Testis (tissue), 3 donors: ENCODE measurements around the gene LHCGR. TPM values are rescaled to one million over a fixed set of nuclear protein-coding genes. Genes with fewer than 3 reads are reported as not detected.
"Not testable (repeated sequence)": the region's sequence is repeated elsewhere in the genome, so short reads cannot be mapped to it uniquely, and the experiment has no call there.

Experiments used
- DNase-seq: peaks from one replicate; pipeline ENCODE4 v3.0.0-alpha.2; 2019
- H3K27ac ChIP-seq, 2 donors: fragments of 200-600 bp; sonication (generic); one replicate each; pipeline ENCODE4 v1.5.1; 2019
- H3K27me3 ChIP-seq: fragments of 200-600 bp; sonication (generic); one replicate; pipeline ENCODE4 v1.5.1; 2019
- H3K36me3 ChIP-seq: fragments of 200-600 bp; sonication (generic); one replicate; pipeline ENCODE4 v1.5.1; 2017; ENCODE audit warnings: low read depth; ENCODE audit errors: missing control alignments
- H3K4me1 ChIP-seq: fragments of 200-600 bp; sonication (generic); one replicate; pipeline ENCODE4 v1.5.1; 2019
- H3K4me3 ChIP-seq, 2 donors: fragments of 200-600 bp; sonication (generic); one replicate each; pipeline ENCODE4 v1.5.1; 2017 to 2019
- H3K9me3 ChIP-seq: fragments of 200-600 bp; sonication (generic); one replicate; pipeline ENCODE4 v1.5.1; 2017
- CTCF ChIP-seq, 3 experiments: fragments of 450-650 bp in 2 of 3; fragments of 200-600 bp in 1 of 3; sonication (generic) in 1 of 3; IDR thresholded peaks; one replicate each; pipeline ENCODE4 v1.5.1; 2016 to 2019; ENCODE audit warnings: antibody characterized with exemption in 3 of 3, mild to moderate bottlenecking in 2 of 3, moderate library complexity in 1 of 3
- POLR2A ChIP-seq: fragments of 450-650 bp; IDR thresholded peaks from one replicate; pipeline ENCODE4 v1.6.1; 2017; ENCODE audit warnings: antibody characterized with exemption, mild to moderate bottlenecking, moderate library complexity
- WGBS, 2 donors: methylation state at CpG; one replicate each; pipeline ENCODE4 v1.1.5; 2018; 5-methylcytosine and 5-hydroxymethylcytosine counted together
- intact Hi-C: fragments of 100-400 bp; cut with DNase I; formaldehyde crosslinking; loops from one replicate; pipeline ENCODE4 v1.15.1; 2023; ENCODE audit warnings: low total_unique reads
- polyA plus RNA-seq: library from polyadenylated mRNA; stranded (reverse); fragments of 350-450 nt; fragmentation: Illumina TruSeq; extraction: RNeasy Lipid Tissue Mini Kit (QIAGEN cat#74804); gene quantifications from one replicate; pipeline ENCODE4 v1.2.3, GENCODE V29; 2014; ENCODE audit warnings: low read depth, low replicate concordance; ENCODE audit not compliant: insufficient read depth
- total RNA-seq, 2 donors: library from RNA; depleted of rRNA; stranded (reverse); fragments of >200 nt; gene quantifications; one replicate each; pipeline ENCODE4 v1.2.3, GENCODE V29; 2016

LHCGR gene
- total and polyA plus RNA-seq, 3 donors from 2014 or later = 1.5 to 7.5 (median 2.1) TPM

- peaks cover 2% of the 10 kb centered on the region for H3K4me1 ChIP-seq
Measured at GRCh38 chr2:48750128-48750739, 5.3 kb downstream of the LHCGR start.

GRCh38 chr2:48749291-48750127, 6.0 kb downstream of the LHCGR start:
- Histone ChIP-seq H3K27ac (no peak overlapping the region), H3K27me3 (no peaks in the 10 kb centered on the region), H3K9me3 (no peaks in the 10 kb centered on the region), H3K36me3 (no peaks in the 10 kb centered on the region), H3K4me3 (no peak overlapping the region), H3K4me1 (no peaks in the 10 kb centered on the region)
- TF ChIP-seq CTCF (IDR thresholded peaks at IDR 0.05) (no peak), POLR2A (no peak)
- intact Hi-C loops = no loop called here
- DNase-seq = no peak
- WGBS, 2 donors = 49 to 53% methylated on average over 2 of the region's 2 CpGs

More at GRCh38 chr2:48750128-48750739, 5.3 kb downstream of the LHCGR start:
- H3K36me3 ChIP-seq = no peaks in the 10 kb centered on the region
- TF ChIP-seq POLR2A = no peak
- TF ChIP-seq CTCF (IDR thresholded peaks at IDR 0.05) = no peak
- H3K27me3 ChIP-seq = no peaks in the 10 kb centered on the region
- no peaks in the 10 kb centered on the region for H3K9me3 ChIP-seq
- H3K4me3 ChIP-seq = no peak overlapping the region
- no peak for DNase-seq
- no peak overlapping the region for H3K27ac ChIP-seq
- intact Hi-C loops = no loop called here

GRCh38 chr2:48747319-48747718, 8.2 kb downstream of the LHCGR start:
- intact Hi-C loops = no loop called here
- no peak overlapping the region for H3K27ac ChIP-seq
- no peaks in the 10 kb centered on the region for H3K9me3 ChIP-seq
- TF ChIP-seq CTCF (IDR thresholded peaks at IDR 0.05) (no peak), POLR2A (no peak)
- no peak for DNase-seq
- no peaks in the 10 kb centered on the region for H3K36me3 ChIP-seq
- H3K27me3 ChIP-seq = no peaks in the 10 kb centered on the region
- no peak overlapping the region for H3K4me3 ChIP-seq
- WGBS, 2 donors = 80 to 91% methylated on average over 6 of the region's 6 CpGs
- no peaks in the 10 kb centered on the region for H3K4me1 ChIP-seq

GRCh38 chr2:48739236-48739635, 16.3 kb downstream of the LHCGR start:
- H3K9me3 ChIP-seq, intact Hi-C loops, H3K27ac ChIP-seq, H3K4me1 ChIP-seq, H3K4me3 ChIP-seq, DNase-seq, H3K27me3 ChIP-seq, H3K36me3 ChIP-seq: not testable (repeated sequence)
- 93 to 95% methylated on average over 4 of the region's 4 CpGs for WGBS, 2 donors

- 89% methylated on average over 2 of the region's 2 CpGs for WGBS, 2 donors
- Histone ChIP-seq H3K36me3 (no peaks in the 10 kb centered on the region), H3K9me3 (no peaks in the 10 kb centered on the region)
Measured at GRCh38 chr2:48738806-48739205, 16.7 kb downstream of the LHCGR start.

More at GRCh38 chr2:48738806-48739205, 16.7 kb downstream of the LHCGR start:
- intact Hi-C loops = no loop called here
- H3K27ac ChIP-seq = no peak overlapping the region
- H3K4me1 ChIP-seq = no peaks in the 10 kb centered on the region
- H3K4me3 ChIP-seq = no peak overlapping the region
- DNase-seq = no peak
- no peak for TF ChIP-seq POLR2A
- no peak for TF ChIP-seq CTCF (IDR thresholded peaks at IDR 0.05)
- no peaks in the 10 kb centered on the region for H3K27me3 ChIP-seq
